BLaER1 treated with 17β-estradiol and CSF1 and Interleukin-3, amounts not matched to agents 10 nM and 100 nM (cell line): ENCODE data around the gene UBE2Q2.
"Not testable (repeated sequence)": the region's sequence is repeated elsewhere in the genome, so short reads cannot be mapped to it uniquely, and the experiment has no call there.

Experiments used
- H3K27ac ChIP-seq, 11 experiments: shearing (Covaris generic); formaldehyde crosslinking; 2 replicates each; pipeline ENCODE4 v1.8.1; 2022
- H3K27me3 ChIP-seq, 11 experiments: shearing (Covaris generic); formaldehyde crosslinking; 2 replicates each; pipeline ENCODE4 v1.8.1; 2022
- H3K36me3 ChIP-seq, 11 experiments: shearing (Covaris generic); formaldehyde crosslinking; 2 replicates each; pipeline ENCODE4 v1.8.1; 2022
- H3K4me1 ChIP-seq, 10 experiments: shearing (Covaris generic); formaldehyde crosslinking; 2 replicates each; pipeline ENCODE4 v1.8.1; 2022
- H3K4me2 ChIP-seq, 11 experiments: shearing (Covaris generic); formaldehyde crosslinking; 2 replicates each; pipeline ENCODE4 v1.8.1; 2022
- H3K4me3 ChIP-seq, 10 experiments: shearing (Covaris generic); formaldehyde crosslinking; 2 replicates each; pipeline ENCODE4 v1.8.1; 2022
- H3K9ac ChIP-seq, 11 experiments: shearing (Covaris generic); formaldehyde crosslinking; 2 replicates each; pipeline ENCODE4 v1.8.1; 2022
- H3K9me3 ChIP-seq, 11 experiments: shearing (Covaris generic); formaldehyde crosslinking; replicated peaks in 1 of 11; 2 replicates each; pipeline ENCODE4 v1.8.1; 2022
- H4K20me1 ChIP-seq, 11 experiments: shearing (Covaris generic); formaldehyde crosslinking; 2 replicates each; pipeline ENCODE4 v1.8.1; 2022
- Cebpa-rat ChIP-seq, 11 experiments: shearing (Covaris generic); IDR thresholded peaks; 2 replicates each; pipeline ENCODE4 v1.8.1; 2022

The UBE2Q2 gene

DNA sequence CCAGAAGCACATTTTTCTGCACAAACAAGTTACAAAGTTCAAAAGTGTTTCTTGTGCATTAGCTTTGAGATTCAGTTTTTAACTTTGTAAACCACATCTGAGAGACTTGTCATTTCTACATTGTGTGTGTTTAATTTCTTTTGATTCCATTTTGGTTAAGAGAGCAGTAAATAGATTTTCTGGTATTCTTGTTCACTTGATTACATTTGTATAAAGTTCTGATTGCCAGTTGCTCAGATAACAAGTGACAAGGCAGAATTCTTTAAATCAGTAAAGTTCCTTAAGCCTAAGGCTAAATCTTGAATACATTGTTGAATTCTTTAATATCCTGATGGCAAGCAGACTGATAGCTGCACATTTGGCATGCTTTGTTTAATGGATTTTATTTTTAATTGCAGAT lies 57.3 kb downstream of the UBE2Q2 start:
- H3K27me3 ChIP-seq = no peaks in the 10 kb centered on the region
- no peak for TF ChIP-seq Cebpa-rat (IDR thresholded peaks at IDR 0.05)
- H3K27ac ChIP-seq = no peak overlapping the region
- H3K4me3 ChIP-seq = no peak overlapping the region
- no peak overlapping the region for H3K9ac ChIP-seq
- peaks cover 32 to 43% (median 41%) of the 10 kb centered on the region in 10 experiments for H3K4me1 ChIP-seq
- H4K20me1 ChIP-seq = peaks cover 0 to 5% (median 0%) of the 10 kb centered on the region in 11 experiments; a peak in 3 of 22 replicates
- H3K36me3 ChIP-seq = peaks cover 26 to 64% (median 47%) of the 10 kb centered on the region in 11 experiments; a peak in 20 of 22 replicates
- peak overlapping the region in 7 of 11 experiments; percentile 2 to 98 (median 45); a peak in 8 of 22 replicates for H3K4me2 ChIP-seq
- H3K9me3 ChIP-seq = no peaks in the 10 kb centered on the region

DNA sequence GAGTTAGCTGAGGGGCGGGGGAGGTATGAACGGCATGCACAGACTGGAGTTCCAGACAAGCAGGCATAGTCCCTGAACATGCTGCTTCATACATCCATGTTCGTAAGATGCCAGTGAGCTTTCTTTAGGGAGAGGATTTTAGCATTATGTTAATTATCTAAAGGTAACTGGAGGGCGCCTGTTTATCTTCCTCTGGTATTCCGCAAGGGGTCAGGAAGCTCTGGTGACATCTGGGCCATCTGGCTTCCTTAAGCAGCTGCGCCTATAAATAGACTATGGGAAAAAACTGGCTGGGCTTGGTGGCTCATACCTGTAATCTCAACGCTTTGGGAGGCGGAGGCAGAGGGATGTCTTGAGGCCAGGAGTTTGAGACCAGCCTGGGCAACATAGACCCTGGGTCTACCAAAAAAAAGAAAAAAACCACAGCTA lies 58.9 kb downstream of the UBE2Q2 start:
- Histone ChIP-seq H3K4me2 (peak overlapping the region; percentile 6 to 98 (median 46); a peak in 19 of 22 replicates), H3K9me3 (no peaks in the 10 kb centered on the region), H4K20me1 (peaks cover 0 to 18% (median 3%) of the 10 kb centered on the region in 11 experiments; a peak in 6 of 22 replicates), H3K27me3 (no peaks in the 10 kb centered on the region), H3K36me3 (peaks cover 23 to 64% (median 53%) of the 10 kb centered on the region in 11 experiments; a peak in 20 of 22 replicates), H3K4me1 (peaks cover 32 to 53% (median 45%) of the 10 kb centered on the region in 10 experiments), H3K4me3 (no peak overlapping the region), H3K27ac (peak overlapping the region in 7 of 11 experiments; percentile 5 to 88 (median 18); a peak in 6 of 22 replicates), H3K9ac (peak overlapping the region in 3 of 11 experiments; percentile 1 to 38 (median 16); a peak in 4 of 22 replicates)
- no peak for TF ChIP-seq Cebpa-rat (IDR thresholded peaks at IDR 0.05)

DNA sequence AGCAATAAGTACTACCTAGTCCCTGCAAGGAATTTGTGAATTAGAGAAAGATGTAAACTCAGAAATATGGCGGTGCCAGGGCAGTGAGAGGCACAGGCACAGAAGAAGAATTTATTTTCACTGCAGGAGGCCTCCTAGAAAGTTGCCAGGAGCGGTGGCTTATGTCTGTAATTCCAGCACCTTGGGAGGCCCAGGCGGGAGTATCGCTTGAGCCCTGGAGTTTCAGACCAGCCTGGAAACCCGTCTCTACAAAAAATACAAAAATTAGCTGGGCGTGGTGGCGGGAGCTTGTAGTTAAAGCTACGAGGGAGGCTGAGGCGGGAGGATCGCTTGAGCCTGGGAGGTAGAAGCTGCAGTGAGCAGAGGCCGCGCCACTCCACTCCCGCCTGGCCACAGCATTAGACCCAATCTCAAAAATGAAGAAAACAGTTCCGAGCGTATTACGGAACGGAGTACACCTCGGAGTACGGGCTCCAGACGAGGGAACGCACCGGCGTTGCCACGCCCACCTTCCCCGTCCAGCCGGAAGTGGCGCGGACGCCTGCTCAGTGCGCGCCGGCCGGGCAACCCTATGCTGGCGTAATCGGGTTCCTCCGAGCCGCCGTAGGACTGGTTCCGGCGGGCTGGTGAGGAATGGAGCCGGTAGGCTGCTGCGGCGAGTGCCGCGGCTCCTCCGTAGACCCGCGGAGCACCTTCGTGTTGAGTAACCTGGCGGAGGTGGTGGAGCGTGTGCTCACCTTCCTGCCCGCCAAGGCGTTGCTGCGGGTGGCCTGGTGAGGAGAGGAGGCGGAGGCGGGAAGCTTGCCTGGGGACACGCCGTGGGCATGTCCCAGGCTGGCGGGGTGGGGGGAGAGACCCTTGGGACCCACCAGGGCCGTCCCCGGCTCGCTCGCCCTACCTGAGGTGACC lies 60.3 kb downstream of the UBE2Q2 start, which contains the start of gene FBXO22:
Gene FBXO22, plus strand, starts transcription at position 548 of the 909 bp plus-strand sequence. Its CDS starts 86 bp downstream, at position 634.
- H4K20me1 ChIP-seq = peaks cover 0 to 32% (median 4%) of the 10 kb centered on the region in 11 experiments; a peak in 7 of 22 replicates
- peaks cover 29 to 64% (median 52%) of the 10 kb centered on the region in 11 experiments; a peak in 20 of 22 replicates for H3K36me3 ChIP-seq
- H3K4me2 ChIP-seq = peak within 1 kb of the TSS; percentile 79 to 98 (median 89)
- TF ChIP-seq Cebpa-rat (IDR thresholded peaks at IDR 0.05) = no peak
- peak within 1 kb of the TSS; percentile 73 to 91 (median 85) for H3K27ac ChIP-seq
- H3K27me3 ChIP-seq = no peaks in the 10 kb centered on the region
- H3K9me3 ChIP-seq = no peaks in the 10 kb centered on the region
- H3K4me1 ChIP-seq = peaks cover 32 to 53% (median 45%) of the 10 kb centered on the region in 10 experiments
- H3K4me3 ChIP-seq = peak within 1 kb of the TSS; percentile 81 to 95 (median 91)
- H3K9ac ChIP-seq = peak within 1 kb of the TSS; percentile 86 to 95 (median 90)

DNA sequence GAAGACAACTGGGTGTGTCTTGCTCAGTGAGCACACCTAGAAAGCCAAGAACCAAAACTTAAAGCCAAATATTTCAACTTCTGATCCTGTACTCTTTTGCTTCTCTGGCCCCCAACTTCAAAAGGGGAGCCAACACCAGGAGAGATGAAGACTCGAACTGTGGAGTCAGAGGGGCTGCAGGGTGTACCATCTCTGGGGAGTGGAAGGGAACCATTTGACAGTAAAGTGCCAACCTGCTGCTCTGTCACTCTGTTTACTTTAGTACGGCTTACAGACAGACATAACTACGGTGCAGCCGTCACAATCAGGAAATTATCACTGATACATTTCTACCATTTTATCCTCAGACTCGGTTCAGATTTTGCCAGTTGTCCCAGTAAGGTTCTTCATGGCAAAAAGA lies 62.0 kb downstream of the UBE2Q2 start:
- Histone ChIP-seq H3K9ac (peak overlapping the region in 1 of 11 experiments; percentile 39; a peak in 2 of 22 replicates), H4K20me1 (peaks cover 0 to 41% (median 4%) of the 10 kb centered on the region in 11 experiments; a peak in 7 of 22 replicates), H3K4me1 (peaks cover 32 to 53% (median 45%) of the 10 kb centered on the region in 10 experiments), H3K36me3 (peaks cover 34 to 66% (median 56%) of the 10 kb centered on the region in 11 experiments), H3K4me2 (peak overlapping the region; percentile 51 to 98 (median 86)), H3K9me3 (peaks cover 5 to 13% (median 11%) of the 10 kb centered on the region in 11 experiments; a peak in 20 of 22 replicates), H3K27me3 (no peaks in the 10 kb centered on the region), H3K4me3 (peak overlapping the region in 6 of 10 experiments; percentile 26 to 95 (median 90); a peak in 5 of 20 replicates), H3K27ac (no peak overlapping the region)
- no peak for TF ChIP-seq Cebpa-rat (IDR thresholded peaks at IDR 0.05)

DNA sequence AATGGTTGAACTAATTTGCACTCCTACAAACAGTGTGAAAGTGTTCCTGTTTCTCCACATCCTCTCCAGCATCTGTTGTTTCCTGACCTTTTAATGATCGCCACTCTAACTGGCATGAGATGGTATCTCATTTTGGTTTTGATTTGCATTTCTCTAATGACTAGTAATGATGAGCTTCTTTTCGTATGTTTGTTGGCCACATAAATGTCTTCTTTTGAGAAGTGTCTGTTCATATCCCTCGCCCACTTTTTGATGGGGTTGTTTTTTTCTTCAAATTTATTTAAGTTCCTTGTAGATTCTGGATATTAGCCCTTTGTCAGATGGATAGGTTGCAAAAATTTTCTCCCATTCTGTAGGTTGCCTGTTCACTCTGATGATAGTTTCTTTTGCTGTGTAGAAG lies 67.1 kb downstream of the UBE2Q2 start:
- peaks cover 2 to 12% (median 6%) of the 10 kb centered on the region in 10 experiments; a peak in 19 of 20 replicates for H3K4me1 ChIP-seq

DNA sequence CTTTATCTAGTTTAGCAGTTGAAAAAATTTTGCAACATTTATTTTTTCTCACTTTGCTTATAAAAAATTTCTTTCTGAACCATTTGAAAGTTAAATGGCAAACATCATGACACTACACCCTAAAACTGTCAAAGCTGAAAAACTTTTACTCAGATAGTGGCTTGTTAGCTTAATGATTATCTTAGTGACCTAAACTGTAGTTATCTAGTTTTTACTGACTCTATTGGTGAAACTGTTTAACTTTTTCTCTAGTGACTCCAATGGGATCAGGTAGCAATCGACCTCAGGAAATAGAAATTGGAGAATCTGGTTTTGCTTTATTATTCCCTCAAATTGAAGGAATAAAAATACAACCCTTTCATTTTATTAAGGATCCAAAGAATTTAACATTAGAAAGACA lies 73.7 kb downstream of the UBE2Q2 start:
- TF ChIP-seq Cebpa-rat (IDR thresholded peaks at IDR 0.05) = no peak
- Histone ChIP-seq H3K27me3 (no peaks in the 10 kb centered on the region), H3K9me3 (peaks cover 2 to 12% (median 5%) of the 10 kb centered on the region in 11 experiments; a peak in 18 of 22 replicates), H4K20me1 (peaks cover 0 to 27% (median 6%) of the 10 kb centered on the region in 11 experiments; a peak in 11 of 22 replicates), H3K4me3 (no peak overlapping the region), H3K36me3 (peaks cover 67 to 98% (median 92%) of the 10 kb centered on the region in 11 experiments), H3K27ac (no peak overlapping the region), H3K4me1 (no peaks in the 10 kb centered on the region), H3K9ac (no peak overlapping the region), H3K4me2 (no peak overlapping the region)

More for the DNA sequence above, 67.1 kb downstream of the UBE2Q2 start:
- H3K9ac ChIP-seq, H3K4me2 ChIP-seq, H3K27me3 ChIP-seq, H3K4me3 ChIP-seq, H3K27ac ChIP-seq: not testable (repeated sequence)
- peaks cover 73 to 99% (median 94%) of the 10 kb centered on the region in 11 experiments for H3K36me3 ChIP-seq
- H3K9me3 ChIP-seq = peaks cover 25 to 42% (median 35%) of the 10 kb centered on the region in 11 experiments
- peaks cover 0 to 48% (median 10%) of the 10 kb centered on the region in 11 experiments; a peak in 9 of 22 replicates for H4K20me1 ChIP-seq

DNA sequence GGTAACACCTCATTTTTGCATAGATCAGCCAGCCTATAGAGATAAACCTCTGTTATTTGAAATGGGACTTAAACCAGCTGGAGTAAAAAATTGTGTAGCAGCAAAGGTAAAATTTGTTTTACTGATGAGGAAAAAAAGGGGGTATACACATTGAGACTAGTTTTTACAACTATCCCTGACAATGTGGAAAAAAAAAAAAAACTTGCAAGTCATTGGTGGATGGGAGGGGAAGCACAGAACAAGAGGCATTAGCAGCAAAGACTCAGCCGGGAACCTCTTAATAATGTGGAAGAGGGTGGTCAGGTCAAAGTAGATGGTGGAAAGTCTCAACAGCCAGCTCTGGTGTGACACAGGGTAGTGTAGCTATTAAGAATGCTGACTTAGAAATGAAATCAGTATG lies 74.9 kb downstream of the UBE2Q2 start:
- Histone ChIP-seq H3K27ac (no peak overlapping the region), H3K36me3 (peaks cover 72 to 98% (median 90%) of the 10 kb centered on the region in 11 experiments)

DNA sequence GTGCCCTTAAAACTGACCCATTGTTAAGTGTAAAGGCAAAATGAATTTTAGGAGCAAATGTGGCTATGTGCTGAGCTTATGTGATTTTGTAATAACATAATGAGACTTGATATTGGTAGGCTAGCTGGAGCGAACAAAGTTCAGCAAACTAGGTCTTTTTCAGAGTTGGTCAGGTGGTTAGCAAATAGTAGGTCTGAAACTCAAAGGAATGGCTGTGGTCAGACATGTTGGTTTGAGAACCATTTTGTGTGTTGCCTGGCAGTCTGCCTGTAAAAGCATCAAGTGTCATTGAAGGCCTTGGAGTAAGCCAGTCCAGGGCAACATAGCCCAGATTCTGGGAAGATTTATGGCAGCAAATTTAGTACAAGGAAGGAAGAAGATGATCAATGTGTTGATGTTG lies 76.8 kb downstream of the UBE2Q2 start:
- no peak overlapping the region for H3K4me2 ChIP-seq
- no peak for TF ChIP-seq Cebpa-rat (IDR thresholded peaks at IDR 0.05)
- H3K27me3 ChIP-seq = no peaks in the 10 kb centered on the region
- H3K4me3 ChIP-seq = no peak overlapping the region
- peaks cover 65 to 96% (median 87%) of the 10 kb centered on the region in 11 experiments for H3K36me3 ChIP-seq
- no peaks in the 10 kb centered on the region for H3K9me3 ChIP-seq
- peaks cover 0 to 6% (median 0%) of the 10 kb centered on the region in 10 experiments; a peak in 4 of 20 replicates for H3K4me1 ChIP-seq
- H3K9ac ChIP-seq = no peak overlapping the region
- H4K20me1 ChIP-seq = peaks cover 0 to 48% (median 14%) of the 10 kb centered on the region in 11 experiments; a peak in 13 of 22 replicates
- H3K27ac ChIP-seq = no peak overlapping the region

More for the DNA sequence above, 74.9 kb downstream of the UBE2Q2 start:
- TF ChIP-seq Cebpa-rat (IDR thresholded peaks at IDR 0.05) = no peak
- H3K4me1 ChIP-seq = no peaks in the 10 kb centered on the region
- H3K4me2 ChIP-seq = no peak overlapping the region
- no peak overlapping the region for H3K4me3 ChIP-seq
- no peaks in the 10 kb centered on the region for H3K27me3 ChIP-seq
- no peak overlapping the region for H3K9ac ChIP-seq
- H4K20me1 ChIP-seq = peaks cover 0 to 37% (median 8%) of the 10 kb centered on the region in 11 experiments; a peak in 11 of 22 replicates
- peaks cover 0 to under 1% (median 0%) of the 10 kb centered on the region in 11 experiments; a peak in 1 of 22 replicates for H3K9me3 ChIP-seq
